Gastroesophageal sphincter (tissue), 4 donors: ENCODE data around the gene MAML3. TPM values are rescaled to one million over a fixed set of nuclear protein-coding genes. Genes with fewer than 3 reads are reported as not detected.

Experiments
- ATAC-seq: fragments of 150-250 bp; one replicate; pipeline ENCODE4 v1.9.1; 2016; ENCODE audit warnings: mild to moderate bottlenecking, moderate library complexity
- H3K27ac ChIP-seq, 4 donors: fragments of 200-600 bp; sonication (generic) in 3 of 4; 1 replicate in 3 of 4; 2 replicates in 1 of 4; pipeline ENCODE4 v1.5.1; 2016 to 2019
- H3K27me3 ChIP-seq: fragments of 200-600 bp; sonication (generic); one replicate; pipeline ENCODE4 v1.5.1; 2019
- H3K36me3 ChIP-seq, 2 donors: fragments of 200-600 bp; sonication (generic); one replicate each; pipeline ENCODE4 v1.5.1; 2019; ENCODE audit warnings: control low read depth in 1 of 2
- H3K4me1 ChIP-seq, 3 donors: fragments of 200-600 bp; sonication (generic); 1 replicate in 2 of 3; 2 replicates in 1 of 3; pipeline ENCODE4 v1.5.1; 2016 to 2019; ENCODE audit warnings: control low read depth in 2 of 3
- H3K4me3 ChIP-seq, 2 donors: fragments of 200-600 bp; sonication (generic); one replicate each; pipeline ENCODE4 v1.5.1; 2019; ENCODE audit warnings: mild to moderate bottlenecking in 1 of 2, moderate library complexity in 1 of 2
- H3K9me3 ChIP-seq, 3 donors: fragments of 200-600 bp; sonication (generic); one replicate each; pipeline ENCODE4 v1.5.1; 2017 to 2019; ENCODE audit warnings: control low read depth in 2 of 3
- EP300 ChIP-seq: sonication (generic); formaldehyde crosslinking; IDR thresholded peaks from one replicate; pipeline ENCODE4 v1.6.1; 2017; ENCODE audit warnings: antibody characterized with exemption, mild to moderate bottlenecking
- POLR2A ChIP-seq, 2 donors: fragments of 450-650 bp; IDR thresholded peaks; one replicate each; pipeline ENCODE4 v1.6.1; 2017; ENCODE audit warnings: antibody characterized with exemption in 2 of 2, mild to moderate bottlenecking in 2 of 2, moderate library complexity in 1 of 2
- POLR2AphosphoS5 ChIP-seq: sonication (generic); formaldehyde crosslinking; IDR thresholded peaks from one replicate; pipeline ENCODE4 v1.6.1; 2017; ENCODE audit warnings: antibody characterized with exemption
- WGBS, 2 donors: methylation state at CpG; one replicate each; pipeline ENCODE4 v1.1.5; 2018; ENCODE audit warnings: low coverage in 1 of 2; 5-methylcytosine and 5-hydroxymethylcytosine counted together
- total RNA-seq, 4 donors: library from RNA; depleted of rRNA; stranded (reverse); fragments of >200 nt; gene quantifications; one replicate each; pipeline ENCODE4 v1.1.0, GENCODE V29; 2016
- TF ChIP-seq, protein P1 (sequence below), 4 experiments: fragments of 200-600 bp in 2 of 4; fragments of 450-650 bp in 2 of 4; sonication (generic) in 1 of 4; IDR thresholded peaks; one replicate each; pipeline ENCODE4 v1.5.1; 2017 to 2019; ENCODE audit warnings: antibody characterized with exemption in 4 of 4, mild to moderate bottlenecking in 2 of 4, moderate library complexity in 2 of 4

MAML3 gene
- total RNA-seq, 4 donors from 2014 or later: 5.3 to 10.6 (median 9.3) TPM

DNA sequence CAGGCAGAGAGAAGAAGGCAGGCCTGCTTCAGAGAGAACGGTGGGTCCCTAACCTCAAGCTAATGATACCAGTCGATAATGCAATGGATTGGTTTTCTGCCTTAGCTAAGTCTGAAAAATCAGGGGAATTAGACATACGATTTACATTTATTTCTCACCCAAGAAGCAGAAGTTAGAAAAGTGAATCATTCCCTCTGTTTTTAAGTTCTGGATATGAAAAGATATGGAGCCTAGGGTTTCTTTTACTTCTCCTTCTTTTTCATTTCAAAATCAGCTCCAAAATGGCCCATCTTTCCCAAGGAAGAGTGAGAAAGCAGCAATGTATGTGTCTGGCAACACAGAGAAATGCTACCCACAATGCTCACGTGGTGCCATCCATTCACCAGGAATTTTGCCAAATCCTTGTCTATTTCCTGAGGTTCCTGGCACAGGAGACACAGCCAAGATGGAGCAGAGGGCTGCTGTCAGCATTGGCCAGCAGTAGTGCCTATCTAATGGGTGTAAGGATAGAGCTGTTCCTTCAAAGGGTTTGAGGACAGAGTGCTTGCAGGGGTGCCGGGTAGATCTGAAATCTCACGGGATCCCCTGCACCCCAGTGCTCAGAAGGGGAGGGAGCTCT is 231.5 kb downstream of the MAML3 start:
- H3K9me3 ChIP-seq: no peaks in the 10 kb centered on the region
- no peak overlapping the region for H3K4me3 ChIP-seq
- H3K4me1 ChIP-seq: peaks cover 29 to 56% (median 30%) of the 10 kb centered on the region in 3 donors
- WGBS, 2 donors: 68% methylated on average over 6 of the region's 6 CpGs; no CpG with 5 or more reads in 1 of the 2 donors
- H3K36me3 ChIP-seq: no peaks in the 10 kb centered on the region
- no peaks in the 10 kb centered on the region for H3K27me3 ChIP-seq
- peak overlapping the region in 3 of 4 donors; percentile 80 to 82 (median 80) for H3K27ac ChIP-seq
- no peak for ATAC-seq
- TF ChIP-seq POLR2A (IDR thresholded peaks at IDR 0.05) (no peak), POLR2AphosphoS5 (no peak), EP300 (no peak)
- TF ChIP-seq, protein P1, sequence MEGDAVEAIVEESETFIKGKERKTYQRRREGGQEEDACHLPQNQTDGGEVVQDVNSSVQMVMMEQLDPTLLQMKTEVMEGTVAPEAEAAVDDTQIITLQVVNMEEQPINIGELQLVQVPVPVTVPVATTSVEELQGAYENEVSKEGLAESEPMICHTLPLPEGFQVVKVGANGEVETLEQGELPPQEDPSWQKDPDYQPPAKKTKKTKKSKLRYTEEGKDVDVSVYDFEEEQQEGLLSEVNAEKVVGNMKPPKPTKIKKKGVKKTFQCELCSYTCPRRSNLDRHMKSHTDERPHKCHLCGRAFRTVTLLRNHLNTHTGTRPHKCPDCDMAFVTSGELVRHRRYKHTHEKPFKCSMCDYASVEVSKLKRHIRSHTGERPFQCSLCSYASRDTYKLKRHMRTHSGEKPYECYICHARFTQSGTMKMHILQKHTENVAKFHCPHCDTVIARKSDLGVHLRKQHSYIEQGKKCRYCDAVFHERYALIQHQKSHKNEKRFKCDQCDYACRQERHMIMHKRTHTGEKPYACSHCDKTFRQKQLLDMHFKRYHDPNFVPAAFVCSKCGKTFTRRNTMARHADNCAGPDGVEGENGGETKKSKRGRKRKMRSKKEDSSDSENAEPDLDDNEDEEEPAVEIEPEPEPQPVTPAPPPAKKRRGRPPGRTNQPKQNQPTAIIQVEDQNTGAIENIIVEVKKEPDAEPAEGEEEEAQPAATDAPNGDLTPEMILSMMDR (IDR thresholded peaks at IDR 0.05): no peak

DNA sequence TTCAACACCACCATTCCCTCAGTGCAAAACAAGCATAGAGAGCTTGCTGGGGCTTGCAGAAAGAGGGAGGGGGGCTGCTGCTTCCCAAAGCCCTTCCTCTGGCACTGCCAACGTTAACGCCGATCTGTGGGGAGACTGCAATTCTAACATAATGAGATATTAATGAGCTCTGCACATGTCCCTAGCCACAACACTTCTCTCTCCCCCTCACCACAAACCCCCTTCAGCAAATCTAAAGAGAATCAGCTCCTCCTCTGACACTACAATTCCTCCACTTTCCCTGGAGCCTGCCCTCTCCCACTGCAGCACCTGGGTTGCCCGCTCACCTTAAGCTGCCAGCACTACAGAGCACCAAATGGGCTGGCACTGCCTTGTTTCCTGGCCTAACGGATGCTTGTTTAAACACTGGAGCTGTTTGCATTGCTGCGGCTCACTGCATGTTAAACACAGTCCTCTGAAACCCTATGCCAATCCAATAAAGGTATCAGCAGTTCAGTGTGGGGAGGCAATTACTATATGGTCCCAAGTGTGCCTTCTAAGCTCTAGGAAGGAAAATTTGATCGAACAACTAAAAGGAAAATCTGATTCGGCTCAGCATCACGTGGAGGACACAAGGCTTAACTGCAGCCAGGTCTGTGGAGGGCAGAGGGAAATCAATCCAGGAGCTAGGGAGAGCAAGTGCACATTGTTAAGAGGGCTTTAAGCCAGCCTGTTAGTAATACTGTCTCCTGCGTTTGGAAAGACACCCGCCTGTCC is 232.4 kb downstream of the MAML3 start:
- H3K4me3 ChIP-seq: no peak overlapping the region
- no peaks in the 10 kb centered on the region for H3K27me3 ChIP-seq
- H3K36me3 ChIP-seq: no peaks in the 10 kb centered on the region
- H3K27ac ChIP-seq: peak overlapping the region; percentile 12 to 82 (median 80)
- H3K4me1 ChIP-seq: peaks cover 29 to 61% (median 30%) of the 10 kb centered on the region in 3 donors
- TF ChIP-seq POLR2AphosphoS5: no peak
- TF ChIP-seq EP300: no peak
- TF ChIP-seq, protein P1 (IDR thresholded peaks at IDR 0.05): no peak
- ATAC-seq: peak; percentile 3
- no peaks in the 10 kb centered on the region for H3K9me3 ChIP-seq
- WGBS, 2 donors: 32 to 33% methylated on average over 5 to 10 of the region's 11 CpGs

DNA sequence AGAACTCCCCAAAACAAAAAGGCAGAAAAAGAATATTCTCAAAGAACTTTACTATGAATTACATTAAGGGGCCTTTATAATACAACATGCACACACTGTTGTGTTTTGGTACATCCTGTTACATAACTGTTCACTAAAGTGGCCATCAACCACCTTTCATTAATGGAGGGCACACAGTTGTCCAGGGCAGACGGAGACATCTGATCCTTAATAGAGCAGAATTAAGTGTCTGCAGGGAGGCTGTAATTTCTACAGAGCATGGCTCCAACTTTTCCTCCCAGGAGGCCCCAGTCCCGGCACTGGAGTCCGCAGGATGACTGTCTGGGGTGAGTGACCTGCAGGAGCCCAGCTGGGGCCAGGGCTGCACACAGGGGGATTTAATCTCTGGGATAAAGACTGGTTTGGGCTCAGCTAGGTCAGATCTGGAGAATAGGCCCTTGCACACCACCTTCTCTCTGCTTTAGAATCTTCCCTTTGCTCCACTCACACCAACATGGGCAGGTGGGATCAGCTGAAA is 233.4 kb downstream of the MAML3 start:
- Histone ChIP-seq H3K4me1 (peaks cover 30 to 71% (median 32%) of the 10 kb centered on the region in 3 donors), H3K27me3 (no peaks in the 10 kb centered on the region), H3K36me3 (no peaks in the 10 kb centered on the region), H3K27ac (peak overlapping the region; percentile 80 to 83 (median 81)), H3K4me3 (no peak overlapping the region), H3K9me3 (no peaks in the 10 kb centered on the region)
- no peak for TF ChIP-seq POLR2A (IDR thresholded peaks at IDR 0.05)
- no peak for TF ChIP-seq EP300
- TF ChIP-seq POLR2AphosphoS5: no peak
- TF ChIP-seq, protein P1 (IDR thresholded peaks at IDR 0.05): no peak
- no peak for ATAC-seq
- 50 to 58% methylated on average over 1 to 3 of the region's 3 CpGs for WGBS, 2 donors

DNA sequence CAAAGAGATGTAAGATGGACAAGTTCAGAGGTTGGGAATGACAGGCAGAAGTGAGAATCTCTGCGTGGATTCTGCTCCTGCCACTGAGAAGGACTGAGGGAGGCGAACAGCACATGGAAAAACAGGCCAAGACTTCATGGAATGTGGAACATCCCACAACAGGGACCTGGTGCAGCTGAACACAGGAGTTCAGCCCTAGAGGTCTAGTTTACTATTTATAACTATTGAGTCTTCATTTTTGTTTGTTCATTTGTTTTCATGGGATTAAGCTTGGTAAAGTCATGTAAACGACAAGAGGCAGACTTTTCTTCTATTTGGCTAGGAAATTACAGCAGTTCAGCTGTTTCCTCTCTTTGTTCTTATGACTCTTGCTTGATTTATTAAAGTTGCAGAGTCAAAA is 234.5 kb downstream of the MAML3 start:
- peaks cover 30 to 82% (median 37%) of the 10 kb centered on the region in 3 donors for H3K4me1 ChIP-seq
- ATAC-seq: peak; percentile 65
- no peak overlapping the region for H3K4me3 ChIP-seq
- H3K9me3 ChIP-seq: no peaks in the 10 kb centered on the region
- no peaks in the 10 kb centered on the region for H3K36me3 ChIP-seq
- H3K27me3 ChIP-seq: no peaks in the 10 kb centered on the region
- peak overlapping the region; percentile 80 to 83 (median 81) for H3K27ac ChIP-seq
- no peak for TF ChIP-seq POLR2A (IDR thresholded peaks at IDR 0.05)
- TF ChIP-seq, protein P1 (IDR thresholded peaks at IDR 0.05): peak in 1 of 4 experiments; percentile 1
- TF ChIP-seq EP300: no peak
- WGBS, 2 donors: 10 to 13% methylated on average over 2 to 3 of the region's 3 CpGs
